IMR-90 (cell line): Measurements from ENCODE around the gene NRF1.

Experiments
- BHLHE40 ChIP-seq: fragments of 150-350 bp; IDR thresholded peaks from 2 replicates; pipeline ENCODE4 v1.6.1; 2016; ENCODE audit warnings: mild to moderate bottlenecking, low read depth, low read length
- CEBPB ChIP-seq: IDR thresholded peaks from 2 replicates; pipeline ENCODE4 v1.6.1; 2012; ENCODE audit warnings: low read depth, low read length, improper control_type of control experiment
- ELK1 ChIP-seq: fragments of 150-350 bp; IDR thresholded peaks from 2 replicates; pipeline ENCODE4 v1.6.1; 2016; ENCODE audit warnings: low read depth, mild to moderate bottlenecking, low read length, moderate library complexity, borderline replicate concordance
- FOS ChIP-seq: fragments of 150-350 bp; IDR thresholded peaks from 2 replicates; pipeline ENCODE4 v1.6.1; 2016; ENCODE audit warnings: low read depth, low read length
- MAFK ChIP-seq: IDR thresholded peaks from 2 replicates; pipeline ENCODE4 v1.6.1; 2012; ENCODE audit warnings: low read depth, low read length, improper control_type of control experiment
- MAZ ChIP-seq: IDR thresholded peaks from 2 replicates; pipeline ENCODE4 v1.6.1; 2012; ENCODE audit warnings: low read depth, mild to moderate bottlenecking, low read length, improper control_type of control experiment, moderate library complexity, borderline replicate concordance
- NFE2L2 ChIP-seq: fragments of 150-350 bp; IDR thresholded peaks from 2 replicates; pipeline ENCODE4 v1.6.1; 2016; ENCODE audit warnings: low read depth, mild to moderate bottlenecking, low read length
- POLR2A ChIP-seq: IDR thresholded peaks from 2 replicates; pipeline ENCODE4 v1.6.1; 2012; ENCODE audit warnings: mild to moderate bottlenecking, low read depth, low read length
- RAD21 ChIP-seq: IDR thresholded peaks from 2 replicates; pipeline ENCODE4 v1.6.1; 2012; ENCODE audit warnings: low read length, improper control_type of control experiment
- RCOR1 ChIP-seq: IDR thresholded peaks from 2 replicates; pipeline ENCODE4 v1.6.1; 2012; ENCODE audit warnings: mild to moderate bottlenecking, low read length, improper control_type of control experiment; ENCODE audit not compliant: insufficient replicate concordance
- RFX5 ChIP-seq: IDR thresholded peaks from 2 replicates; pipeline ENCODE4 v1.8.0; 2012; ENCODE audit warnings: low read depth, mild to moderate bottlenecking, low read length, moderate library complexity
- SMC3 ChIP-seq: fragments of 150-350 bp; IDR thresholded peaks from 2 replicates; pipeline ENCODE4 v1.6.1; 2016; ENCODE audit warnings: low read depth, mild to moderate bottlenecking, antibody characterized with exemption, low read length, moderate library complexity
- TF ChIP-seq, protein P1 (sequence below): conservative IDR thresholded peaks from 2 replicates; pipeline ENCODE4 v1.5.1; 2012; ENCODE audit warnings: mild to moderate bottlenecking, low read depth, low read length, improper control_type of control experiment
- TF ChIP-seq, protein P2 (sequence below): fragments of 150-350 bp; IDR thresholded peaks from 2 replicates; pipeline ENCODE4 v1.6.1; 2017; ENCODE audit warnings: mild to moderate bottlenecking, antibody characterized with exemption, low read length, low read depth

DNA sequence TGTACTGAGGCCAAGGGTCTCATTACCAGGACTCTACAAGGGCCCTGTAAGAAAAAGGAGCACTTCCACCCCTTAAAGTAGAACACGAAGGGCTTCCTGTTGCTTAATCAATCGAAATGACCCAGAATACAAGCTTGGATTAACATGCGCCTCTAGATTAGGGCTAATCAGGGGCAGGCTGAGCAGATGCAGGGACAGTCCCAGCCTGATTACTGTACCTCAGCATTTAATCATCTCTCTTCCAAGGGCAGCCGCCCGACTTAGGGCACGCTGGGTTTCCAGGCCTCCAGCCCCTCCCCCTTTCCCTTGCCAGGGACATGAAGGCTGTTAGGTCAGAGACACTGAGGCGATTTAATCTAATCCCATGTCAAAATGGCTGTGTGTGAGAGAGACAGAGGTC is 138.6 kb downstream of the NRF1 start:
- TF ChIP-seq POLR2A (no peak), RAD21 (no peak), RFX5 (no peak), MAZ (no peak), MAFK (no peak), CEBPB (no peak), BHLHE40 (no peak), FOS (no peak), ELK1 (no peak), SMC3 (no peak), NFE2L2 (no peak), RCOR1 (no peak)
- TF ChIP-seq, protein P1, sequence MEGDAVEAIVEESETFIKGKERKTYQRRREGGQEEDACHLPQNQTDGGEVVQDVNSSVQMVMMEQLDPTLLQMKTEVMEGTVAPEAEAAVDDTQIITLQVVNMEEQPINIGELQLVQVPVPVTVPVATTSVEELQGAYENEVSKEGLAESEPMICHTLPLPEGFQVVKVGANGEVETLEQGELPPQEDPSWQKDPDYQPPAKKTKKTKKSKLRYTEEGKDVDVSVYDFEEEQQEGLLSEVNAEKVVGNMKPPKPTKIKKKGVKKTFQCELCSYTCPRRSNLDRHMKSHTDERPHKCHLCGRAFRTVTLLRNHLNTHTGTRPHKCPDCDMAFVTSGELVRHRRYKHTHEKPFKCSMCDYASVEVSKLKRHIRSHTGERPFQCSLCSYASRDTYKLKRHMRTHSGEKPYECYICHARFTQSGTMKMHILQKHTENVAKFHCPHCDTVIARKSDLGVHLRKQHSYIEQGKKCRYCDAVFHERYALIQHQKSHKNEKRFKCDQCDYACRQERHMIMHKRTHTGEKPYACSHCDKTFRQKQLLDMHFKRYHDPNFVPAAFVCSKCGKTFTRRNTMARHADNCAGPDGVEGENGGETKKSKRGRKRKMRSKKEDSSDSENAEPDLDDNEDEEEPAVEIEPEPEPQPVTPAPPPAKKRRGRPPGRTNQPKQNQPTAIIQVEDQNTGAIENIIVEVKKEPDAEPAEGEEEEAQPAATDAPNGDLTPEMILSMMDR, result no peak
- TF ChIP-seq, protein P2, sequence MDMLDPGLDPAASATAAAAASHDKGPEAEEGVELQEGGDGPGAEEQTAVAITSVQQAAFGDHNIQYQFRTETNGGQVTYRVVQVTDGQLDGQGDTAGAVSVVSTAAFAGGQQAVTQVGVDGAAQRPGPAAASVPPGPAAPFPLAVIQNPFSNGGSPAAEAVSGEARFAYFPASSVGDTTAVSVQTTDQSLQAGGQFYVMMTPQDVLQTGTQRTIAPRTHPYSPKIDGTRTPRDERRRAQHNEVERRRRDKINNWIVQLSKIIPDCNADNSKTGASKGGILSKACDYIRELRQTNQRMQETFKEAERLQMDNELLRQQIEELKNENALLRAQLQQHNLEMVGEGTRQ, result no peak
